Naive B cell (primary cell): ENCODE measurements around the gene AZU1. TPM values are rescaled to one million over a fixed set of nuclear protein-coding genes. Genes with fewer than 3 reads are reported as not detected.
A peak's percentile ranks its signal among the peaks of the same experiment; 100 is the strongest.
"Not testable (repeated sequence)": the region's sequence is repeated elsewhere in the genome, so short reads cannot be mapped to it uniquely, and the experiment has no call there.

Source experiments
- ATAC-seq, 2 donors: fragments of 150-1000 bp; cut with Tn5 transposase; 2 replicates each; pipeline ENCODE4 v1.10.0; 2021; ENCODE audit warnings: low read depth in 2 of 2, mild to moderate bottlenecking in 2 of 2, moderate library complexity in 2 of 2
- DNase-seq: peaks from one replicate; pipeline ENCODE4 v3.0.0; 2022
- H3K27ac Mint-ChIP-seq, 6 donors: one replicate each; pipeline ENCODE4 v1.8.0; 2020 to 2022; ENCODE audit warnings: mild to moderate bottlenecking in 6 of 6, mixed read lengths in 6 of 6, moderate library complexity in 5 of 6, inconsistent platforms in 2 of 6
- H3K27me3 Mint-ChIP-seq, 3 donors: one replicate each; pipeline ENCODE4 v1.8.0; 2021 to 2022; ENCODE audit warnings: mixed read lengths in 3 of 3, mild to moderate bottlenecking in 1 of 3
- H3K36me3 Mint-ChIP-seq, 2 donors: one replicate each; pipeline ENCODE4 v1.8.0; 2020 to 2022; ENCODE audit warnings: mixed read lengths in 2 of 2, inconsistent platforms in 1 of 2, mild to moderate bottlenecking in 1 of 2
- H3K4me1 Mint-ChIP-seq, 3 donors: one replicate each; pipeline ENCODE4 v1.8.0; 2020 to 2022; ENCODE audit warnings: mixed read lengths in 3 of 3, inconsistent platforms in 1 of 3, mild to moderate bottlenecking in 1 of 3, moderate library complexity in 1 of 3
- H3K4me3 Mint-ChIP-seq, 8 donors: one replicate each; pipeline ENCODE4 v1.8.0; 2020 to 2022; ENCODE audit warnings: mild to moderate bottlenecking in 8 of 8, mixed read lengths in 8 of 8, moderate library complexity in 8 of 8, inconsistent platforms in 2 of 8
- H3K9me3 Mint-ChIP-seq, 7 donors: one replicate each; pipeline ENCODE4 v1.8.0; 2020 to 2022; ENCODE audit warnings: mixed read lengths in 7 of 7, mild to moderate bottlenecking in 5 of 7, inconsistent platforms in 2 of 7, moderate library complexity in 1 of 7
- polyA plus RNA-seq, 6 donors: library from polyadenylated mRNA; unstranded; fragments of 300-500 nt; fragmentation: Illumina TruSeq; gene quantifications; one replicate each; pipeline ENCODE4 v1.2.3, GENCODE V29; 2021; ENCODE audit warnings: low read depth in 6 of 6

The AZU1 gene
- polyA plus RNA-seq, 6 donors from 2014 or later = not detected

DNA sequence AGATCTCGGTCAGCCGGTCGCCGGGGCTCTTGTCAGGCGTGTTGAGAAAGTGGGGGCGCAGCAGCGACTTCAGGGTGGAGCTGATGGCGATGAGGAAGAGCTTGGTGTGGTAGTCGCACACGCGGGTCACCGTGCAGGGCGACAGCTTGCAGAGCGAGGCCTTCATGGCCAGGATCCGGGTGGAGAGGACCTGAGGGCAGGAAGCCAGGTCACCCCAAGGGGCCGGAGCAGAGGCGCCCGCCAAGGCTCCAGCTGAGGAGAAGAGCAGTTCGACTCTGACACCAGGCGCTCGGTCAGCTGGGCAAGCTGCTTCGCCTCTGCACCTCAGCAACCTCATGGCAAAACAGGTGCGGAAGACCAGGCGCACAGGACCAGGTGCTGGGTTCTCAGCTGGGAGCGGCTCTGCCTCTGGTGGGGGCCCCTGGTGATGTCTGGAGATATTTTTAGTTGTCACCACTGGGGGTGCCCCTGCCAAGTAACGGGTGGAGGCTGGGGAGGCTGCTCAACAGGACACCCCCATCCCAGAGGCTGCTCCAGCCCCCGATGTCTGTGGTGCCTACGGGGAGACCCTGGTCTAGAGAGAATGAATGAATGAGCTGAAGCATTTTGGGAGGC, 47.7 kb downstream of the AZU1 start:
- Mint-ChIP-seq H3K36me3 (peaks cover 0 to 4% of the 10 kb centered on the region in 2 donors), H3K9me3 (no peaks in the 10 kb centered on the region), H3K4me3 (peak overlapping the region in 1 of 8 donors; percentile 20), H3K4me1 (peaks cover 8 to 14% (median 11%) of the 10 kb centered on the region in 3 donors), H3K27me3 (no peaks in the 10 kb centered on the region), H3K27ac (peak overlapping the region in 1 of 6 donors; percentile 49)
- no peak for ATAC-seq
- no peak for DNase-seq

DNA sequence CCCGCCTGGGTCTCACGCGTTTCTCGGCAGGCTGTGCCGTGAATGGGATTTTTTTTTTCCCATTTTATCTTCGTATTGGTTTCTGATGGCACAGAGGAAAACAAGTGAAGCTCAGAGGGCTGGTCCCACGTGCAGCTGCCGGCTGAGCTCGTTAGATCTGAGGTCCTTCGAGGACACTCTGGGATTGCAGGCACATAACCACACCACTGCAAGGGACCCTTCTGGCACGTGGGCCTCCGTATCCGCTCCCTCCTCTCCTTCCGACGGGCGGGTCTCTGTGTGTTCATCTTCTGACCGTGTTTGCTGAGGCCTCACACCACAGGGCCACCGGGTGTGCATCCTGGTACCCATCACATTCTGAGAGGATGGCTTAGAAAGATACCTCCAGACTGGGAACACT, 48.5 kb downstream of the AZU1 start:
- Mint-ChIP-seq H3K36me3 (no peaks in the 10 kb centered on the region), H3K9me3 (no peaks in the 10 kb centered on the region), H3K4me3 (no peak overlapping the region), H3K27me3 (no peaks in the 10 kb centered on the region), H3K4me1 (peaks cover 8 to 14% (median 10%) of the 10 kb centered on the region in 3 donors), H3K27ac (peak overlapping the region in 2 of 6 donors; percentile 16 to 71)
- ATAC-seq (no peak), DNase-seq (no peak)

GRCh38 chr19:876780-877314, 49.2 kb downstream of the AZU1 start:
- no peak for DNase-seq
- H3K9me3 Mint-ChIP-seq = no peaks in the 10 kb centered on the region
- no peaks in the 10 kb centered on the region for H3K27me3 Mint-ChIP-seq
- no peak for ATAC-seq
- H3K27ac Mint-ChIP-seq = no peak overlapping the region
- no peak overlapping the region for H3K4me3 Mint-ChIP-seq
- no peaks in the 10 kb centered on the region for H3K36me3 Mint-ChIP-seq
- H3K4me1 Mint-ChIP-seq = peaks cover 8 to 14% (median 10%) of the 10 kb centered on the region in 3 donors

- H3K9me3 Mint-ChIP-seq, DNase-seq, H3K27me3 Mint-ChIP-seq, H3K27ac Mint-ChIP-seq, H3K36me3 Mint-ChIP-seq, ATAC-seq, H3K4me1 Mint-ChIP-seq, H3K4me3 Mint-ChIP-seq: not testable (repeated sequence)
Observed at GRCh38 chr19:877992-878660, 50.5 kb downstream of the AZU1 start.

DNA sequence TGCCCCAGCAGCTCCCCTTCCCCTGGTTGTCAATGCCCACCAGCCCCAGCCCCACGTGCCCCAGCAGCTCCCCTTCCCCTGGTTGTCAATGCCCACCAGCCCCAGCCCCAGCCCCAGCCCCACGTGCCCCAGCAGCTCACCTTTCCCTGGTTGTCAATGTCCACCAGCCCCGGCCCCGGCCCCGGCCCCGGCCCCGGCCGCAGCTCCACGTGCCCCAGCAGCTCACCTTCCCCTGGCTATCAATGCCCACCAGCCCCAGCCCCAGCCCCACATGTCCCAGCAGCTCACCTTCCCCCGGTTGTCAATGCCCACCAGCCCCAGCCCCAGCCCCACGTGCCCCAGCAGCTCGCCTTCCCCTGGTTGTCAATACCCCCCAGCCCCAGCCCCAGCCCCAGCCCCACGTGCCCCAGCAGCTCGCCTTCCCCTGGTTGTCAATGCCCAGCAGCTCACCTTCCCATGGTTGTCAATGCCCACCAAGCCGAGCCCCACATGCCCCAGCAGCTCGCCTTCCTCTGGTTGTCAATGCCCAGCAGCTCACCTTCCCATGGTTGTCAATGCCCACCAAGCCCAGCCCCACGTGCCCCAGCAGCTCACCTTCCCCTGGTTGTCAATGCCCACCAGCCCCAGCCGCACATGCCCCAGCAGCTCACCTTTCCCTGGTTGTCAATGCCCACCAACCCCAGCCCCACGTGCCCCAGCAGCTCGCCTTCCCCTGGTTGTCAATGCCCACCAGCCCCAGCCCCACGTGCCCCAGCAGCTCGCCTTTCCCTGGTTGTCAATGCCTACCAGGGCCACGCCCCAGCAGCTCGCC, 51.3 kb downstream of the AZU1 start:
- not testable (repeated sequence) for H3K4me3 Mint-ChIP-seq, H3K4me1 Mint-ChIP-seq, H3K9me3 Mint-ChIP-seq, ATAC-seq, DNase-seq, H3K27ac Mint-ChIP-seq, H3K27me3 Mint-ChIP-seq, H3K36me3 Mint-ChIP-seq

DNA sequence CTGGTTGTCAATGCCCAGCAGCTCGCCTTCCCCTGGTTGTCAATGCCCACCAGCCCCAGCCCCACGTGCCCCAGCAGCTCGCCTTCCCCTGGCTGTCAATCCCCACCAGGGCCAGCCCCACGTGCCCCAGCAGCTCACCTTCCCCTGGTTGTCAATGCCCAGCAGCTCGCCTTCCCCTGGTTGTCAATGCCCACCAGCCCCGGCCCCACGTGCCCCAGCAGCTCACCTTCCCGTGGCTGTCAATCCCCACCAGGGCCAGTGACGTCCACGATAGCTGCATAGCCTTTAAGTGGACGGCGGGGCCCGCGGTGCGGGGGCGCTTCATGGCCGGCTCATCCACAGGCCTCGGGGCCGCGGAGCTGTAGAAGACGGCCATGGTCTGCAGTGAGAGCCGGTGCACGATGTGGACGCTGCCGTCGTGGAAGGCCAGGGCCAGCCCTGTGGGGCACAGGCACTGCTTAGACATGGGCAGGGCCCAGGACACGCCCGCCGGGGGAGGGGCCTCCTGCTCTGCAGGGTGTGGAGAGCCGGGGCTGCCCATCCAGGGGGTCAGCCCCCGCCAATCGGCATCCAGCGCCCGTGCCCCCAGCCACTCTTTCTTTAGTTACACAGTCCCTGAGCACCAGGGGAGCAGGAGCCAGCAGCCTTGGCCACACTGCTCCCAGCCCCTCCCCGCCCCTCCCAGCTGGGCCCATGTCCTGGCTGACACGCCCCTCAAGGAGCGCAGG, 52.2 kb downstream of the AZU1 start:
- Mint-ChIP-seq H3K9me3 (no peaks in the 10 kb centered on the region), H3K36me3 (no peaks in the 10 kb centered on the region), H3K4me3 (no peak overlapping the region), H3K27ac (no peak overlapping the region), H3K4me1 (peaks cover 2 to 8% (median 5%) of the 10 kb centered on the region in 3 donors), H3K27me3 (no peaks in the 10 kb centered on the region)
- DNase-seq = no peak
- ATAC-seq = no peak

Other genes starting within 250 kb of the AZU1 start
- not detected for gene HCN2, start 238.0 kb upstream of the AZU1 start, polyA plus RNA-seq
- gene POLRMT, start 194.3 kb upstream of the AZU1 start, polyA plus RNA-seq = 10 to 100 TPM; 12.1 to 56.8 (median 34.4) TPM
- gene FGF22, start 188.0 kb upstream of the AZU1 start, polyA plus RNA-seq = not detected
- gene RNF126, start 164.6 kb upstream of the AZU1 start, polyA plus RNA-seq = 10 to 100 TPM; 51.0 to 72.4 (median 59.1) TPM
- gene FSTL3, start 151.4 kb upstream of the AZU1 start, polyA plus RNA-seq = 1 to 10 TPM in 4 of 6 donors, under 1 TPM in 1, not detected in 1; 0.77 to 3.6 (median 2.8) TPM
- not detected for gene PRSS57, start 132.4 kb upstream of the AZU1 start, polyA plus RNA-seq
- under 1 TPM in 1 of 6 donors, not detected in 5; 0.35 TPM for gene PALM, start 118.9 kb upstream of the AZU1 start, polyA plus RNA-seq
- gene MISP, start 76.7 kb upstream of the AZU1 start, polyA plus RNA-seq = not detected
- gene PTBP1, start 30.4 kb upstream of the AZU1 start, polyA plus RNA-seq = 100 to 1,000 TPM in 5 of 6 donors, 10 to 100 TPM in 1; 70.5 to 209 (median 124) TPM
- not detected for gene PLPPR3, start 5.9 kb upstream of the AZU1 start, polyA plus RNA-seq
- not detected for gene PRTN3, start 13.2 kb downstream of the AZU1 start, polyA plus RNA-seq
- gene ELANE, start 24.5 kb downstream of the AZU1 start, polyA plus RNA-seq = not detected
- 1 to 10 TPM in 5 of 6 donors, not detected in 1; 1.2 to 3.2 (median 1.8) TPM for gene CFD, start 31.8 kb downstream of the AZU1 start, polyA plus RNA-seq
- 10 to 100 TPM; 34.0 to 89.4 (median 51.1) TPM for gene MED16, start 65.3 kb downstream of the AZU1 start, polyA plus RNA-seq
- not detected for gene RNU6-9, start 65.6 kb downstream of the AZU1 start, polyA plus RNA-seq
- gene R3HDM4, start 85.4 kb downstream of the AZU1 start, polyA plus RNA-seq = 100 to 1,000 TPM; 162 to 209 (median 175) TPM
- under 1 TPM in 4 of 6 donors, not detected in 2; 0.17 to 0.42 (median 0.33) TPM for gene KISS1R, start 89.5 kb downstream of the AZU1 start, polyA plus RNA-seq
- 1 to 10 TPM in 1 of 6 donors, under 1 TPM in 5; 0.13 to 1.1 (median 0.59) TPM for gene ARID3A, start 98.2 kb downstream of the AZU1 start, polyA plus RNA-seq
- 10 to 100 TPM; 39.9 to 64.1 (median 52.5) TPM for gene WDR18, start 156.5 kb downstream of the AZU1 start, polyA plus RNA-seq
- not detected for gene GRIN3B, start 172.6 kb downstream of the AZU1 start, polyA plus RNA-seq
- gene TMEM259, start 193.3 kb downstream of the AZU1 start, polyA plus RNA-seq = 10 to 100 TPM; 37.2 to 75.5 (median 49.5) TPM
- gene RNU6-2, start 193.7 kb downstream of the AZU1 start, polyA plus RNA-seq = not detected
- gene CNN2, start 198.8 kb downstream of the AZU1 start, polyA plus RNA-seq = 100 to 1,000 TPM; 408 to 648 (median 492) TPM
- gene ABCA7, start 212.3 kb downstream of the AZU1 start, polyA plus RNA-seq = 10 to 100 TPM in 4 of 6 donors, 1 to 10 TPM in 2; 9.4 to 22.5 (median 11.1) TPM
- 100 to 1,000 TPM; 181 to 432 (median 210) TPM for gene ARHGAP45, start 239.3 kb downstream of the AZU1 start, polyA plus RNA-seq